ENCODE measurements around the gene CDK5RAP2.
"Not testable (repeated sequence)": the region's sequence is repeated elsewhere in the genome, so short reads cannot be mapped to it uniquely, and the experiment has no call there.

The CDK5RAP2 gene

DNA sequence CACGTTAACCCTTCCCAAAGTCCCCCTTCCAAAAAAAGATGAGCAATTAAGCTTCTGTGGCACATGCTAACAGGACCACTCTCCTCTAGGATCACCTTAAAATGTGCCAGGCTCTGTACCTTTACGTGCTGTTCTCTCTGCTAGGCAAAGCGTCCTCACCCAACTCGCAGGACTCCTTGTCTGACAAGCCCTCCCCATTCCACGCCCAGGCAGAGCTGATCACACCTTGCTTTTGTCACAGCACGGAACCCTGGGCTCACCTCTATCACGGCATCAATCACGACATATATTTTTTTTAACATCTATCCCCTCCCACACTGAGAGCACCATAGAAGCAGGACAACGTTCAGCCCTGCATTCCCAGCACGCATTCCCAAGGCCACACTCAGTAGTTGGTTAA is 47.1 kb downstream of the CDK5RAP2 start:
- H3K4me3 ChIP-seq (ENCODE audit: low read length, poor library complexity, severe bottlenecking), result no peak overlapping the region
- no peaks in the 10 kb centered on the region for H3K27me3 ChIP-seq (ENCODE audit: insufficient read depth, low read length, poor library complexity, severe bottlenecking)
- no peaks in the 10 kb centered on the region for H3F3A ChIP-seq (ENCODE audit: low read depth)
- no peak for TF ChIP-seq EZH2phosphoT487 (IDR thresholded peaks at IDR 0.05; ENCODE audit: borderline replicate concordance)
- TF ChIP-seq, protein P1, sequence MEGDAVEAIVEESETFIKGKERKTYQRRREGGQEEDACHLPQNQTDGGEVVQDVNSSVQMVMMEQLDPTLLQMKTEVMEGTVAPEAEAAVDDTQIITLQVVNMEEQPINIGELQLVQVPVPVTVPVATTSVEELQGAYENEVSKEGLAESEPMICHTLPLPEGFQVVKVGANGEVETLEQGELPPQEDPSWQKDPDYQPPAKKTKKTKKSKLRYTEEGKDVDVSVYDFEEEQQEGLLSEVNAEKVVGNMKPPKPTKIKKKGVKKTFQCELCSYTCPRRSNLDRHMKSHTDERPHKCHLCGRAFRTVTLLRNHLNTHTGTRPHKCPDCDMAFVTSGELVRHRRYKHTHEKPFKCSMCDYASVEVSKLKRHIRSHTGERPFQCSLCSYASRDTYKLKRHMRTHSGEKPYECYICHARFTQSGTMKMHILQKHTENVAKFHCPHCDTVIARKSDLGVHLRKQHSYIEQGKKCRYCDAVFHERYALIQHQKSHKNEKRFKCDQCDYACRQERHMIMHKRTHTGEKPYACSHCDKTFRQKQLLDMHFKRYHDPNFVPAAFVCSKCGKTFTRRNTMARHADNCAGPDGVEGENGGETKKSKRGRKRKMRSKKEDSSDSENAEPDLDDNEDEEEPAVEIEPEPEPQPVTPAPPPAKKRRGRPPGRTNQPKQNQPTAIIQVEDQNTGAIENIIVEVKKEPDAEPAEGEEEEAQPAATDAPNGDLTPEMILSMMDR (conservative IDR thresholded peaks at IDR 0.05; ENCODE audit: low read length), result no peak
- no peak overlapping the region for H3K9ac ChIP-seq (ENCODE audit: low read depth, low read length, poor library complexity, severe bottlenecking)
- peaks cover 97% of the 10 kb centered on the region for H3K36me3 ChIP-seq (ENCODE audit: insufficient read depth, low read length)
- H4K20me1 ChIP-seq (ENCODE audit: insufficient read depth, low read length, poor library complexity, severe bottlenecking), result no peaks in the 10 kb centered on the region
- H3K9me2 ChIP-seq (replicated peaks; ENCODE audit: low read depth, low read length), result no peaks in the 10 kb centered on the region
- H3K79me2 ChIP-seq (ENCODE audit: insufficient read depth, low read length), result no peaks in the 10 kb centered on the region
- no peak overlapping the region for H2AFZ ChIP-seq (ENCODE audit: low read length)
- no peaks in the 10 kb centered on the region for H3K9me3 ChIP-seq (ENCODE audit: insufficient read depth, low read depth, low read length)
- no peak overlapping the region for H3K4me2 ChIP-seq (ENCODE audit: low read depth, low read length, poor library complexity, severe bottlenecking)
- no peaks in the 10 kb centered on the region for H3K4me1 ChIP-seq (ENCODE audit: insufficient read depth, low read length, poor library complexity, severe bottlenecking)

DNA sequence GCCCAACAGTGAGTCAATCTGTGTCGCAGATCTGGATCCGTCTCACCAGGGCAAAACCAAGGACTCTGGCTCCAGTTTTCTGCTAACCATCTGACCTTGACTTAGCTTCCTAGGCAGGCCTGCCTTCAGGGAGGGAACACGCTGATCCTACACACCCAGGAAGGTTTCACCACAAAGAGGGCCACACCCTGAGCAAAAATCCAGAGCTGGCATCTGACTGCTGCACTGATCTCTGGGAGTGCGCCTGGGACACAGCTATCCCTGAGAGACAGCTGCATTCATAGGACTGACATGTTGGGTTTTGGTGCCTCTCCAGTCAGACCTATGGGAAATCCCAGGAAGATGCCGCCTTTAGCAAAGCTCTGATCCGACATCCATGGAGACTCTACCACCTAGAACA is 47.5 kb downstream of the CDK5RAP2 start:
- Histone ChIP-seq H3K9me3 (ENCODE audit: insufficient read depth, low read depth, low read length) (no peaks in the 10 kb centered on the region), H3K4me3 (ENCODE audit: low read length, poor library complexity, severe bottlenecking) (no peak overlapping the region), H3K27me3 (ENCODE audit: insufficient read depth, low read length, poor library complexity, severe bottlenecking) (no peaks in the 10 kb centered on the region), H3F3A (ENCODE audit: low read depth) (no peaks in the 10 kb centered on the region), H3K79me2 (ENCODE audit: insufficient read depth, low read length) (no peaks in the 10 kb centered on the region), H3K4me1 (ENCODE audit: insufficient read depth, low read length, poor library complexity, severe bottlenecking) (no peaks in the 10 kb centered on the region), H4K20me1 (ENCODE audit: insufficient read depth, low read length, poor library complexity, severe bottlenecking) (no peaks in the 10 kb centered on the region), H2AFZ (ENCODE audit: low read length) (no peak overlapping the region), H3K9me2 (replicated peaks; ENCODE audit: low read depth, low read length) (no peaks in the 10 kb centered on the region), H3K9ac (ENCODE audit: low read depth, low read length, poor library complexity, severe bottlenecking) (no peak overlapping the region), H3K36me3 (ENCODE audit: insufficient read depth, low read length) (peaks cover 97% of the 10 kb centered on the region), H3K4me2 (ENCODE audit: low read depth, low read length, poor library complexity, severe bottlenecking) (no peak overlapping the region)
- TF ChIP-seq EZH2phosphoT487 (IDR thresholded peaks at IDR 0.05; ENCODE audit: borderline replicate concordance), result no peak
- TF ChIP-seq, protein P1 (conservative IDR thresholded peaks at IDR 0.05; ENCODE audit: low read length), result no peak

DNA sequence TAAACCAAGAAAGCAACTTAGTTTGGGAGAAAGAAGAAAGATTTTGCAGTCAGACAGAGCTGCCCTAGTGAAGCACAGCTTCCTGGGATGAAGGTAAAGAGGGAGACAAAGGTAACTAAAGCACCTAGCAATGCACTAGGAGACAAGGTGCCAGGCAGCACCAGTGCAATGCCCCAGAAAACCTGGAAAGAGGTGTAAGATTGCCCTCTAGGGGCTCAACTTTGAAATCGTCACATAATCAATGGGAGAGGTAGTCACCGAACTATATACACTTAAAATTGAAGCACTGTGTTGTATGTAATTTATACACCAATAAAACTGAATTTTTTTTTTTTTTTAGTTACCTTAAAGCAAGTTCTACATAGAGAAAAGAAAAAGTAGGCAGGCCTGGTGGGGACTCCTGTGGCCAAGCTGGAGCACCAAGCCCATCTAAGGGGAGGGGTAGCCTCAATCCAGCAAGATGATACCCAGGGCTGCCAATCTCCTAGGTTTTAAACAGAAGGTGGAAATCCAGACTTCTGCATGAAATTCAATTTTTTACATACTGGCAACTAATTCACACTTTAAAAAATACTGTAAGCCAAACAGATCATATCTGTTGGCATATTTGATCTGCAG is 48.2 kb downstream of the CDK5RAP2 start:
- H3K9ac ChIP-seq (ENCODE audit: low read depth, low read length, poor library complexity, severe bottlenecking), result no peak overlapping the region
- H3K27me3 ChIP-seq (ENCODE audit: insufficient read depth, low read length, poor library complexity, severe bottlenecking), result no peaks in the 10 kb centered on the region
- H4K20me1 ChIP-seq (ENCODE audit: insufficient read depth, low read length, poor library complexity, severe bottlenecking), result no peaks in the 10 kb centered on the region
- no peak overlapping the region for H3K4me2 ChIP-seq (ENCODE audit: low read depth, low read length, poor library complexity, severe bottlenecking)
- no peaks in the 10 kb centered on the region for H3K4me1 ChIP-seq (ENCODE audit: insufficient read depth, low read length, poor library complexity, severe bottlenecking)
- H3K36me3 ChIP-seq (ENCODE audit: insufficient read depth, low read length), result peaks cover 97% of the 10 kb centered on the region
- no peak overlapping the region for H2AFZ ChIP-seq (ENCODE audit: low read length)
- H3K4me3 ChIP-seq (ENCODE audit: low read length, poor library complexity, severe bottlenecking), result no peak overlapping the region
- TF ChIP-seq, protein P1 (conservative IDR thresholded peaks at IDR 0.05; ENCODE audit: low read length), result peak; percentile 67
- TF ChIP-seq EZH2phosphoT487 (IDR thresholded peaks at IDR 0.05; ENCODE audit: borderline replicate concordance), result no peak
- H3K9me3 ChIP-seq (ENCODE audit: insufficient read depth, low read depth, low read length), result no peaks in the 10 kb centered on the region
- no peaks in the 10 kb centered on the region for H3K79me2 ChIP-seq (ENCODE audit: insufficient read depth, low read length)
- no peaks in the 10 kb centered on the region for H3F3A ChIP-seq (ENCODE audit: low read depth)
- no peaks in the 10 kb centered on the region for H3K9me2 ChIP-seq (replicated peaks; ENCODE audit: low read depth, low read length)

DNA sequence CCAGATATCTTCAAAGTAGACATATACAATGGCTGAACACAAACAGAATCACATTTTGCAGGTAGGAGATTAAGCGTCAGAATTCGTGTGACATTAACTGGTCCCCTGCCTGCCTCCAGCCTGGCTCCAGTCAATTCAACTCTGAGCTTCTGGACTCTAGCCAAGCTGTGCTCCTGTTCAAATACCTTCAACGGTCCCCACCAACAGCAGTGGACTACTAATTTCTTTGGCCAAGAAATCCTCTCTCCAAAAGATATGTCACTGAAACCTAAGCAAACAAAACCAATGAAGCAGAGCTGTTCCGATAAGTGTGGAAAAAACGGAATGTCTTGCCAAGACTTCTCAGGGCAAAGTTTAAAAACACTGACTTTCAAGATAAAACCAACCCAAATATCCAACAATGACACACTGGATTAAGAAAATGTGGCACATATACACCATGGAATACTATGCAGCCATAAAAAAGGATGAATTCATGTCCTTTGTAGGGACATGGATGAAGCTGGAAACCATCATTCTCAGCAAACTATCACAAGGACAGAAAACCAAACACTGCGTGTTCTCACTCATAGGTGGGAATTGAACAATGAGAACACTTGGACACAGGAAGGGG is 49.6 kb downstream of the CDK5RAP2 start:
- not testable (repeated sequence) for H3F3A ChIP-seq (ENCODE audit: low read depth); H3K9me2 ChIP-seq (replicated peaks; ENCODE audit: low read depth, low read length); H4K20me1 ChIP-seq (ENCODE audit: insufficient read depth, low read length, poor library complexity, severe bottlenecking); H3K9me3 ChIP-seq (ENCODE audit: insufficient read depth, low read depth, low read length); H3K27me3 ChIP-seq (ENCODE audit: insufficient read depth, low read length, poor library complexity, severe bottlenecking); H3K79me2 ChIP-seq (ENCODE audit: insufficient read depth, low read length); H2AFZ ChIP-seq (ENCODE audit: low read length); H3K4me3 ChIP-seq (ENCODE audit: low read length, poor library complexity, severe bottlenecking); H3K9ac ChIP-seq (ENCODE audit: low read depth, low read length, poor library complexity, severe bottlenecking); H3K4me2 ChIP-seq (ENCODE audit: low read depth, low read length, poor library complexity, severe bottlenecking); H3K4me1 ChIP-seq (ENCODE audit: insufficient read depth, low read length, poor library complexity, severe bottlenecking)
- peaks cover 97% of the 10 kb centered on the region for H3K36me3 ChIP-seq (ENCODE audit: insufficient read depth, low read length)
